Astrocyte (in vitro differentiated cells and primary cell): ENCODE measurements around the gene RTTN. TPM values are rescaled to one million over a fixed set of nuclear protein-coding genes. Genes with fewer than 3 reads are reported as not detected.

Source experiments
- DNase-seq: peaks from one replicate; pipeline ENCODE4 v3.0.0-alpha.2; 2010; ENCODE audit warnings: low read depth
- FAIRE-seq: peaks from 2 replicates; lab custom pipeline; 2011; peaks lifted over from hg19 to GRCh38; lab: Jason Lieb, UNC
- H2AFZ ChIP-seq: 2 replicates; pipeline ENCODE4 v1.6.0; 2012; ENCODE audit warnings: low read depth, low read length, inconsistent platforms
- H3K27ac ChIP-seq: 2 replicates; pipeline ENCODE4 v1.5.1; 2011; ENCODE audit warnings: low read depth, low read length, inconsistent platforms
- H3K27me3 ChIP-seq: 2 replicates; pipeline ENCODE4 v1.6.0; 2011; ENCODE audit warnings: low read length, inconsistent platforms; ENCODE audit not compliant: insufficient read depth
- H3K36me3 ChIP-seq: 2 replicates; pipeline ENCODE4 v1.5.1; 2011; ENCODE audit warnings: low read length, inconsistent platforms; ENCODE audit not compliant: insufficient read depth
- H3K4me1 ChIP-seq: 2 replicates; pipeline ENCODE4 v1.5.1; 2011; ENCODE audit warnings: low read length, inconsistent platforms; ENCODE audit not compliant: insufficient read depth
- H3K4me2 ChIP-seq: 2 replicates; pipeline ENCODE4 v1.6.0; 2012; ENCODE audit warnings: low read length, inconsistent platforms
- H3K4me3 ChIP-seq: 2 replicates; pipeline ENCODE4 v1.5.1; 2011; ENCODE audit warnings: low read depth, mild to moderate bottlenecking, low read length, inconsistent platforms; ENCODE audit not compliant: insufficient read depth
- H3K79me2 ChIP-seq: 2 replicates; pipeline ENCODE4 v1.6.0; 2012; ENCODE audit warnings: mild to moderate bottlenecking, low read length, inconsistent platforms; ENCODE audit not compliant: insufficient read depth
- H3K9ac ChIP-seq: 2 replicates; pipeline ENCODE4 v1.6.0; 2012; ENCODE audit warnings: mild to moderate bottlenecking, low read length, inconsistent platforms
- H3K9me3 ChIP-seq: 2 replicates; pipeline ENCODE4 v1.5.1; 2012; ENCODE audit warnings: low read depth, mild to moderate bottlenecking, low read length, inconsistent platforms; ENCODE audit not compliant: insufficient read depth
- H4K20me1 ChIP-seq: 2 replicates; pipeline ENCODE4 v1.6.0; 2012; ENCODE audit warnings: low read length, inconsistent platforms; ENCODE audit not compliant: insufficient read depth
- H3K27ac Mint-ChIP-seq: one replicate; pipeline ENCODE4 v1.8.0; 2021; ENCODE audit warnings: mild to moderate bottlenecking, mixed read lengths; ENCODE audit not compliant: unreplicated experiment
- H3K27me3 Mint-ChIP-seq: one replicate; pipeline ENCODE4 v1.8.0; 2021; ENCODE audit warnings: low read depth, mixed read lengths; ENCODE audit not compliant: unreplicated experiment
- H3K36me3 Mint-ChIP-seq: one replicate; pipeline ENCODE4 v1.8.0; 2021; ENCODE audit warnings: low read depth, mixed read lengths; ENCODE audit not compliant: unreplicated experiment
- H3K4me1 Mint-ChIP-seq: one replicate; pipeline ENCODE4 v1.8.0; 2021; ENCODE audit warnings: low read depth, mixed read lengths; ENCODE audit not compliant: unreplicated experiment
- H3K4me3 Mint-ChIP-seq: one replicate; pipeline ENCODE4 v1.8.0; 2021; ENCODE audit warnings: mild to moderate bottlenecking, moderate library complexity, mixed read lengths; ENCODE audit not compliant: unreplicated experiment
- H3K9me3 Mint-ChIP-seq: one replicate; pipeline ENCODE4 v1.8.0; 2021; ENCODE audit warnings: mild to moderate bottlenecking, mixed read lengths; ENCODE audit not compliant: unreplicated experiment
- CTCF ChIP-seq: IDR thresholded peaks from 2 replicates; pipeline ENCODE4 v1.5.1; 2011; ENCODE audit warnings: low read depth, mild to moderate bottlenecking, inconsistent platforms, low read length, moderate library complexity; ENCODE audit not compliant: insufficient read depth
- EZH2 ChIP-seq: IDR thresholded peaks from 2 replicates; pipeline ENCODE4 v1.6.1; 2012; ENCODE audit warnings: mild to moderate bottlenecking, low read length, inconsistent platforms; ENCODE audit not compliant: insufficient read depth
- total RNA-seq: library from RNA; stranded (reverse); gene quantifications from 2 replicates; pipeline ENCODE4 v1.2.1, GENCODE V29; 2021

Gene RTTN
- total RNA-seq, 1 donor from 2014 or later = 6.3 TPM

GRCh38 chr18:70156886-70157285, 48.6 kb downstream of the RTTN start:
- Histone ChIP-seq H3K27ac (no peak overlapping the region), H4K20me1 (no peaks in the 10 kb centered on the region), H3K9me3 (no peaks in the 10 kb centered on the region), H3K79me2 (no peaks in the 10 kb centered on the region), H3K4me3 (no peak overlapping the region), H3K4me2 (no peak overlapping the region), H3K9ac (no peak overlapping the region), H3K4me1 (peaks cover 10% of the 10 kb centered on the region), H3K27me3 (no peaks in the 10 kb centered on the region), H2AFZ (no peak overlapping the region), H3K36me3 (no peaks in the 10 kb centered on the region)
- H3K4me1 Mint-ChIP-seq = peaks cover 9% of the 10 kb centered on the region
- peaks cover 2% of the 10 kb centered on the region for H3K36me3 Mint-ChIP-seq
- no peak overlapping the region for H3K4me3 Mint-ChIP-seq
- no peaks in the 10 kb centered on the region for H3K9me3 Mint-ChIP-seq
- no peak overlapping the region for H3K27ac Mint-ChIP-seq
- FAIRE-seq (no peak), DNase-seq (no peak)
- no peaks in the 10 kb centered on the region for H3K27me3 Mint-ChIP-seq
- TF ChIP-seq CTCF (no peak), EZH2 (no peak)

DNA sequence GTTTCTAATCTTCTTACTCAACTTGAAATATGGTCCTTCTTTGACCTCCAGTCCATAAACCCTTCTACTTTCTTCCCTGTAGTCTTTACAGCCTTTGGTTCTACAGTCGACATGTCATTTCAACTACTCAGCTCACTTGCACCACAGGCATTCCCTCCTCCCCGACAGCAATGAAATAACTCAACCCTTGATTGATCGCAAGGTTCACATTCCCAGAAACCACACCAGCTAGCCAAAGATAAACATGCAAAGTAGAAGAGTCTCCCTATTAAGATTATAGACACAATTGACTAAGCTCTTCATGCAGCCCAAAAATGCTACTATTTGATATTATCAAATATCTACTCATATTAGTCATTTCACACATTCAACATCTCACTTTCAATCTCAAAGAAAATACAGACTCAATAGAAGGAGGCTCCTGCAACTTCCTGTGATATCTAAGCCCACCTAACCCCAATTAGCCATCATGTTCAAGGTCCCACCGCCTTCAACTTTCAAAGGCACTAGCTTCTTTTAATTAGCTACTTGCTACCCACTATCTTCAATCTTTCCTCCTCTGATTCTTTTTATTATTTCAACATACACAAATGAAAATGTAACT, 50.8 kb downstream of the RTTN start:
- H3K27ac Mint-ChIP-seq = no peak overlapping the region

More for the DNA sequence above, 50.8 kb downstream of the RTTN start:
- Histone ChIP-seq H3K4me1 (peaks cover 10% of the 10 kb centered on the region), H3K36me3 (no peaks in the 10 kb centered on the region), H4K20me1 (no peaks in the 10 kb centered on the region), H3K4me3 (no peak overlapping the region), H2AFZ (no peak overlapping the region), H3K27ac (no peak overlapping the region), H3K4me2 (peak overlapping the region; percentile 50), H3K9ac (no peak overlapping the region), H3K27me3 (no peaks in the 10 kb centered on the region), H3K79me2 (no peaks in the 10 kb centered on the region), H3K9me3 (no peaks in the 10 kb centered on the region)
- DNase-seq = peak; percentile 98
- Mint-ChIP-seq H3K9me3 (no peaks in the 10 kb centered on the region), H3K4me1 (peaks cover 9% of the 10 kb centered on the region), H3K36me3 (peaks cover 2% of the 10 kb centered on the region), H3K4me3 (no peak overlapping the region), H3K27me3 (no peaks in the 10 kb centered on the region)
- TF ChIP-seq EZH2 = no peak
- no peak for TF ChIP-seq CTCF
- FAIRE-seq = peak; percentile 95
